Urinary bladder (tissue), 4 donors: Measurements from ENCODE around the gene CNBP. TPM values are rescaled to one million over a fixed set of nuclear protein-coding genes. Genes with fewer than 3 reads are reported as not detected.
"Not testable (repeated sequence)": the region's sequence is repeated elsewhere in the genome, so short reads cannot be mapped to it uniquely, and the experiment has no call there.

Experiments
- DNase-seq: peaks from one replicate; pipeline ENCODE4 v3.0.0-alpha.2; 2015; ENCODE audit errors: extremely low spot score
- H3K27ac ChIP-seq: one replicate; pipeline ENCODE4 v1.5.1; 2013; ENCODE audit warnings: low read depth, mild to moderate bottlenecking, moderate library complexity
- H3K36me3 ChIP-seq: one replicate; pipeline ENCODE4 v1.6.1; 2013; ENCODE audit warnings: mild to moderate bottlenecking, moderate library complexity; ENCODE audit not compliant: insufficient read depth
- H3K4me1 ChIP-seq: one replicate; pipeline ENCODE4 v1.6.1; 2013; ENCODE audit warnings: mild to moderate bottlenecking, moderate library complexity; ENCODE audit not compliant: insufficient read depth
- H3K4me3 ChIP-seq: one replicate; pipeline ENCODE4 v1.5.1; 2013; ENCODE audit warnings: low read depth, low read length
- WGBS: extraction: QIAGEN DNeasy Blood & Tissue Kit; methylation state at CpG from one replicate; pipeline ENCODE4 v1.1.7; 2013; 5-methylcytosine and 5-hydroxymethylcytosine counted together
- polyA plus RNA-seq: library from polyadenylated mRNA; stranded (reverse); fragments of 200-250 nt; gene quantifications from one replicate; pipeline ENCODE4 v1.2.3, GENCODE V29; 2013
- total RNA-seq: library from RNA; depleted of rRNA; stranded (reverse); fragments of >200 nt; gene quantifications from one replicate; pipeline ENCODE4 v1.2.3, GENCODE V29; 2014
- donor health status: healthy with polysubstance abuse.
- donor health status: healthy.

Gene CNBP
- total and polyA plus RNA-seq, 2 donors: 237 to 517 TPM

- Histone ChIP-seq H3K4me3 (no peak overlapping the region), H3K36me3 (peaks cover 2% of the 10 kb centered on the region), H3K4me1 (no peaks in the 10 kb centered on the region), H3K27ac (no peak overlapping the region)
- DNase-seq: no peak
- WGBS: 55% methylated on average over 1 of the region's 1 CpG
These were observed 7.6 kb downstream of the CNBP start for GRCh38 chr3:129176051-129176450.

- H3K4me1 ChIP-seq: no peaks in the 10 kb centered on the region
- WGBS: 48% methylated on average over 4 of the region's 4 CpGs
- no peak overlapping the region for H3K4me3 ChIP-seq
- H3K27ac ChIP-seq: no peak overlapping the region
- peaks cover 4% of the 10 kb centered on the region for H3K36me3 ChIP-seq
- DNase-seq: no peak
These were observed 10.0 kb downstream of the CNBP start for GRCh38 chr3:129173725-129174124.

- no peak for DNase-seq
- Histone ChIP-seq H3K36me3 (peaks cover 3% of the 10 kb centered on the region), H3K4me1 (no peaks in the 10 kb centered on the region), H3K27ac (no peak overlapping the region), H3K4me3 (no peak overlapping the region)
- WGBS: 44% methylated on average over 2 of the region's 2 CpGs
These were observed 10.5 kb downstream of the CNBP start for GRCh38 chr3:129173206-129173605.

- no peak for DNase-seq
- no peak overlapping the region for H3K27ac ChIP-seq
- 81% methylated on average over 15 of the region's 15 CpGs for WGBS
- H3K4me3 ChIP-seq: no peak overlapping the region
- peaks cover 6% of the 10 kb centered on the region for H3K36me3 ChIP-seq
- H3K4me1 ChIP-seq: no peaks in the 10 kb centered on the region
These were observed 16.9 kb downstream of the CNBP start for GRCh38 chr3:129166579-129167332.

- not testable (repeated sequence) for DNase-seq, H3K4me3 ChIP-seq, H3K27ac ChIP-seq, H3K36me3 ChIP-seq, H3K4me1 ChIP-seq
- WGBS: 93% methylated on average over 8 of the region's 8 CpGs
These were observed 18.1 kb downstream of the CNBP start for GRCh38 chr3:129165594-129165993.

GRCh38 chr3:129164500-129164899 lies 19.2 kb downstream of the CNBP start:
- H3K4me1 ChIP-seq: no peaks in the 10 kb centered on the region
- no peak for DNase-seq
- H3K27ac ChIP-seq: no peak overlapping the region
- H3K4me3 ChIP-seq: no peak overlapping the region
- H3K36me3 ChIP-seq: peaks cover 4% of the 10 kb centered on the region
- 87% methylated on average over 7 of the region's 7 CpGs for WGBS

GRCh38 chr3:129162729-129163579 lies 20.7 kb downstream of the CNBP start:
- DNase-seq: no peak
- peaks cover 2% of the 10 kb centered on the region for H3K36me3 ChIP-seq
- no peak overlapping the region for H3K27ac ChIP-seq
- no peak overlapping the region for H3K4me3 ChIP-seq
- WGBS: 55% methylated on average over 5 of the region's 5 CpGs
- H3K4me1 ChIP-seq: no peaks in the 10 kb centered on the region

- 2% methylated on average over 12 of the region's 12 CpGs for WGBS
- no peak for DNase-seq
- peaks cover 4% of the 10 kb centered on the region for H3K36me3 ChIP-seq
- H3K4me1 ChIP-seq: no peaks in the 10 kb centered on the region
- H3K27ac ChIP-seq: peak overlapping the region; percentile 4
- peak overlapping the region; percentile 80 for H3K4me3 ChIP-seq
These were observed 21.8 kb downstream of the CNBP start for GRCh38 chr3:129161860-129162271.

- under 1% methylated on average over 67 of the region's 67 CpGs for WGBS
- no peaks in the 10 kb centered on the region for H3K4me1 ChIP-seq
- DNase-seq: peak; percentile 96
- H3K36me3 ChIP-seq: peaks cover 2% of the 10 kb centered on the region
- peak within 1 kb of the TSS; percentile 80 for H3K4me3 ChIP-seq
- peak within 1 kb of the TSS; percentile 77 for H3K27ac ChIP-seq
These were observed 22.5 kb downstream of the CNBP start, which contains the start of gene ISY1 for GRCh38 chr3:129160891-129161859. Gene ISY1 (minus strand): TSS chr3:129161063. CDS start chr3:129160975, 88 bp downstream.

- Histone ChIP-seq H3K4me3 (no peak overlapping the region), H3K36me3 (peaks cover 5% of the 10 kb centered on the region), H3K4me1 (no peaks in the 10 kb centered on the region), H3K27ac (no peak overlapping the region)
- no peak for DNase-seq
These were observed 38.9 kb downstream of the CNBP start for GRCh38 chr3:129144786-129145185.

- not testable (repeated sequence) for H3K4me3 ChIP-seq, H3K4me1 ChIP-seq, H3K36me3 ChIP-seq, H3K27ac ChIP-seq, DNase-seq
- WGBS: 94% methylated on average over 5 of the region's 5 CpGs
These were observed 42.7 kb downstream of the CNBP start for GRCh38 chr3:129141011-129141410.

- WGBS: 71% methylated on average over 1 of the region's 1 CpG
- Histone ChIP-seq H3K4me1 (no peaks in the 10 kb centered on the region), H3K36me3 (peaks cover 7% of the 10 kb centered on the region), H3K27ac (no peak overlapping the region), H3K4me3 (no peak overlapping the region)
- no peak for DNase-seq
These were observed 43.8 kb downstream of the CNBP start for GRCh38 chr3:129139911-129140310.

GRCh38 chr3:129136275-129136674 lies 47.4 kb downstream of the CNBP start:
- not testable (repeated sequence) for H3K27ac ChIP-seq, DNase-seq, H3K4me3 ChIP-seq, H3K4me1 ChIP-seq, H3K36me3 ChIP-seq
- 96% methylated on average over 10 of the region's 10 CpGs for WGBS
